Stimulated activated CD4-positive, alpha-beta T cell treated with anti-CD3 and anti-CD28 coated beads, Interleukin-4, amount 100 ng/mL, for 4 hours (primary cell): ENCODE data around the gene UNC5C.

ENCODE experiments used
- DNase-seq, 2 experiments: peaks; one replicate each; pipeline ENCODE4 v3.0.0-alpha.2; 2020

UNC5C gene

DNA sequence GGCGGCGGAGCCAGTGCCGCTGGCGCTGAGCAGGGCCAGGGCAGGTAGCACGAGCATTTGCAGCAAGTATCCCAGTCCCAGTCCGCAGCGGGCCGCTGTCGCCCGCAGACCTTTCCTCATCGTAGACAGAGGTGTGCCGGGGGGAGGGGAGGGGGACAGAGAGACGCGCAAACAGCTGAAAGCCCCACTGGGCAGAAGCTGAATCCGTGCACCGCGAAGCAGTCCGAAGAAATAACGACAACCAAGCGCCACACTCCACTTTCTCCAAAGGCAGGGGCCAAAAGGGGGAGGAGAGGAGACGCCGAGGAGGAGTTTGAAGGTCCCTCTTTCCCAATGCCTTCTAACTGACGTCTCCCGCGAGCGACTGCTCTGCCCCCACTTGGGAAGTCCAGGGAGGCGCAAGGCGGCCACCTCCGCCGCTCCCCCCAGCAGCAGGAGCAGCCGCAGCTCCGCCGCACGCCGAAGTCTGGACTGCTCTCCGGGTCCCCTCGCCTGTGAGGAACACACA is at the start of gene UNC5C:
TSS of gene UNC5C (minus strand) at position 236 of the 508 bp plus-strand sequence.
- DNase-seq: no peak

GRCh38 chr4:95596676-95597075 is 47.9 kb upstream of the UNC5C start:
- DNase-seq: no peak

GRCh38 chr4:95594629-95595028 is 45.9 kb upstream of the UNC5C start:
- no peak for DNase-seq

DNA sequence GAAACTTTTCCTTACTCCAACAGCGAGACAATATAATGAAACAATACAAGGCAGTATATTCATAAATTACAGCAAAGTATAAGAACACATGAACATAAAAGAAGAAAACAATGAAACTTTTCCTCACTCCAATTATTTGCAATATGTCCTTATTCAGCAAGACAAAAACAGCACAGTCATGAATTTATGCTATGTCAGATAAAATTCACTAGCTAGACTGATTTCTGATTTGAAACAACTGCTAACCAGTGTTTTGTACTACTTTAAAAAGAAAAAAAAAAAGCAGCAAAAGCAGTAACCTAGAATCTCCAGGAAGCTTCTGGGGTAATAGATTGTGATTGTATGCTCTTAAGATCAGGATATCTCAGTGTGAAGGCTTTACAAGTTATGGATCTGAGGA is 45.2 kb upstream of the UNC5C start:
- DNase-seq: no peak

DNA sequence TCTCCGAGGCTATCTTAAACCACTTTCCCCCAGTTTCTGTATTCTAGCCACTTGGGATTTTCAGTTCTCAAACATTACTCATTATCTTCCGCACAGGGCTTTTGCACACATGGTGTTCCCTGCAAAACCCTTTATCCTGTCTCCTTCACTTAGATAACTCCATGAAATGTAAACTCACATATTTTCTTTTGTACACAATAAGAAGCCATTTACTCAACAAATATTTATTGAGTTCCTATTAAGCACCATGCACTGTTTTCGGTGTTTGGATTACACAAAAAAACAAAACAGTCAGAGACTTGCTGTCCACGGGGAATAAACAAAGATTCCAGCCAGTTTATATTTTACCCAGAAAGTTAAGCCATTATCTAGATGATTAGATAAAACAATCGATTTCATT is 42.5 kb upstream of the UNC5C start:
- DNase-seq: no peak

DNA sequence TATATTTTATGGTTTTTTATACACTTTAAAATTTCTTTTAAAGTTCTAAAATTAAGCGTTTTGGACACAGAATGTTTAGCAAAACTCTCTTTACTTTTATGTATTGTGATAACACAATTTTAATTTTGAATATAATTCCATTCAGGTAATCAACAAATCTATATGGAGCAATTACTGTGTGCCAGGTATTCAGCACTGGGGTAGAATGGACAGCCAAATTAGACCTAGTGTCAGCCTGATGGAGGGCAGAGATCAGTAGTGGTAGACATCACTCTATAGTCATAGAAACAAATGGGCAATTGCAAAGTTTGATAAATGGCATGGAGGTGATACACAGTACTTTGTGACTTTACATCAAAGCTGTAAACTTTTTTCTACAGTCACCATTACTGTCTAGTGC is 41.8 kb upstream of the UNC5C start:
- DNase-seq: no peak

GRCh38 chr4:95585016-95585695 is 36.4 kb upstream of the UNC5C start:
- DNase-seq: no peak

- DNase-seq: no peak
These were observed 31.5 kb upstream of the UNC5C start for GRCh38 chr4:95580226-95580625.

GRCh38 chr4:95572304-95572991 is 23.7 kb upstream of the UNC5C start:
- no peak for DNase-seq

GRCh38 chr4:95571577-95571976 is 22.8 kb upstream of the UNC5C start:
- no peak for DNase-seq

DNA sequence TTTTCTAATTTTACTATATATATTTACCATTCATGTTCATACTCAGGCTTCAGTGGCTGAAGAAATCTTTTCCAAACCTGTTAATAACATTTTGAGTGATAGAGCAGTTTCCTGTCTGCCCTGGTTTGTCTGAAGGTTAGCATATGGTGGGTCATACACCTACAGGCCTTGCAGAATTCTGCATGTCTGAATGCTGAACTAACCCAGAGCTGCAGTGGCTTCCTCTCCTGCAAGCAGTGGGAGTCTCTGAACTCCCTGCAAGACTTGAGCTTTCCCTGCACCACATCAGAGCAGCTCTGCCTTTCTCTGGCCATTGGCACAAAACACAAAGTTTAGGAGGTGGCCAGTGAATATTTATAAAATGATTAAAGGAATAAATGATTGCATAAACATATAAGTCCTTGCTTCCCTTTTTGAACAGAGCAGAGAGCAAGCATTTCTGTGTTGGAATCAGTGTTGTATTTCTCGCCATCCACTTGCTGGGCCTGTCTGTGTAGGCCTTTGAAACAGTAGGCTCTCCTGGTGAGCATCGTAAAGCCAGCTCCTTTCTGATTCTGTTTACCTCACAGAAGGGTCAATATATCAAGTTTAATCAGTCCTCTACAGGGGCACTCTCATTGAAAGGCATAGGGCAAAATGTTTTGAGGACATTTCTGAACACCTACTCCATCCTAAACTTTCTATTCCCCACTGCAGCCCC is 15.0 kb upstream of the UNC5C start:
- no peak for DNase-seq

DNA sequence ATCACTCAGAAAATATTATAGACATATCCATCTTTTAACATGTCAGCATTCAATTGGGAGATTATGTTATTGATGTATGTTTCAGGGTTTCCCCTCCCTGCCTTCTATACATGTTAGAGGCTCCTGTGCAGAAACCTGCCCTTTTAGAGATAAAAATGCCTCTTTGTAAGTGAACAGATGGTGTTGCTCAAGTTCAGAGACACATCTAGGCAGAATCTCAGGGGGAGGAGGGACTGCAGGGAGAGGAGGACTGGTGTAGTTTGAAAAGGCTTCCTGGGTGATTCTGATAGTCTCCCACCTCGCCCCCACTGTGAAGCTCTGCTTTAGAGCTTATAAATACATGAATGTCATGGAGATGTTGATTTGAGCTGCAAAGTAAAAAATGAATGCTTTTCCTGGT is 12.0 kb upstream of the UNC5C start:
- no peak for DNase-seq

DNA sequence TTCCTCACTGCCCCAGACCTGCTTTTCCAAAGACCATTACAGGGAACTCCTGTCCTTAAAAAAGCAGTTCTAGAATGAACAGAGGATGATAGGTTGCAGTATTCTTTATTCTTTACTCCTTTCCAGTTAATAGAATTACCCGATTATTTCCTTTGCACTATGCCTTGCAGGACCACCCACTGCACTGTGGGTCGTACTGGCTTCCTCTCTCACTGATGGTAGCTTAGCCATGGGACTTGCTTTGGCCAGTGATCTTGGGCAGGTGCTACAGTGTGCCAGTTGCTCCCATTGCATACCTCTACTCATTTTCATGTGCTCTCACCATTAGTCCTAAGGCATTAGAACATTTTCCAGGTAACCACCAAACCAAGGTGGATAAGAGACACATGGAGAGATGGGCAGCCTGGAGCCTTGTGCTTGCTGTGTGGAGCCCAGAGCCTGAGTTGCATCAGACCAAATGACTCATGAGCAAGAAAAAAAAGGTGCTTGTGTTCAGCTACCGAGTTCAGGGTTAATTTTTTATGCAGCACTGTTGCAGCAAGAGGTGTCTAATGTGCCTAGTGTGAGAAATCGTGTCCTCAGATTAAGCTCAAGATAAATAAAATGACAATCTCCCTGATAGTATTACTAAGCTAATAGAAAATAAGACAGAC is 7.6 kb upstream of the UNC5C start:
- DNase-seq: no peak

DNA sequence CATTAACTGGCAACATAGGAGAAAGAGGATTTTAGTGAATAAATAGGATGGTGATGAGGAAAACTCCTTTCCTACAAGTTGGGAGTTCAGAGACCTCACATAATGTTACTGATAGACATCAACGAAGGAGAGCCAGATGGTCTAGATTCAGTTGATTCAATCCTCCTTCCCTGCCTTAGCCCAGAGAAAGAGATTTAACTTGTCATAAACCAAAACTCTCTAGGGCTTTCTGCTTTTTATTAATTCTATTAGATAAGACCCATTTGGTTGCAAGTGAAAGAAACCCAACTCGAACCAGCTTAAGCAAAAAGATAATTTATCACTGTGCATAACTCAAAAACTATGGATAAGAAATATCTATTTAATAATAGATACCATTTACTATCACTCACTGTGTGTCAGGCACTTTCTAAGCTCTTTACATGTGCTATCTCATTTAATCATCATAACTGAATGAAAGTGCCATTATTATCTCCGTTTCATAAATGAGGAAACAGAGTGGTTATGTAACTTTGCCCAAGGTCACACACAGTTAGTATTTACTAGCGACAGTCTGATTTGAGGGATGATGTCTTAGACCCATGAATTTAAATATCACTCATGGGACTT is 4.3 kb upstream of the UNC5C start:
- no peak for DNase-seq

GRCh38 chr4:95551653-95552052 is 2.9 kb upstream of the UNC5C start:
- no peak for DNase-seq

GRCh38 chr4:95550115-95550987 is 1.6 kb upstream of the UNC5C start:
- no peak for DNase-seq

DNA sequence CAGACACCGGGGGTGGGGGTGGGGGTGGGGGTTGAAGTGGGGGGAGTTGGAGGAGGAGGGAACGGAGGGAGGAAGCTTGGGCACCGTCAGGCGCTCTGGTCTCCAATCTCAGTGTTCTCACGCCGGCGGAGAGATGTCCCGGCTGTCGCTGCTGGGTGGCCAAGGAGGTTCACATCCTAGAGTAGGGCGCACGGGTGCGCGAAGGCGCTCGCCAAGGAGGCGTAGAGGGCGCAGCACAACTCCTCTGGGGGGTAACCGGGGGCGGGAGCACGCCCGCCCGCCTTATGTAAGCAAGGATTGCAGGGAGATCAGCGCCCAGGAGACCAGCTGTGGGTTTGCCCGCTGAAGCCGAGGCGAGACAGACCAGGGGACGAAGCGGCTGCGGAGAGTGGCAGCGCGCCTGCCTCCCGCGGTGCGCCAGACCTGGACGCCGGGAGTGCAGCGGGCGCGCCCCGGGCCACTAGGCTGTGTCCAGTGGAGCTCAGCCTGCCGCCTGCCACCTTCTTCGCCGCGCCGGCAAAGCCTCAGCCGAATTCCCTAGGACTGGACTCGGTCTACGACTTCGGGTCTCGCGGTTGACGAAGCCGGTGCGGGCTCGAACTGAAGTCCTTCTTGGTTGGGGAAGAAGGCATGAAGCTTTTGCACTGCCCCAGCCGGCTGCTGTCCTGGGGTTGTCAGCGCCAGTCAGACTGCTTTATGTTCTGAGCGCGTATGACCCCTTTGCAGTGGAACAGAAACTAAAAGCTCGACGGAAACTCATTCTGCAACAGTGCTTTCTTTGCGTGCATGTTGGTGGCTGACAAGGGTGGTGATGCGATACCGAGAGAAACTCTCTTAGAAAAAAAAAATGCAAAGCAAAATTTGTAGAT is 707 bp upstream of the UNC5C start:
- no peak for DNase-seq

GRCh38 chr4:95547715-95548471 is 880 bp downstream of the UNC5C start:
- no peak for DNase-seq

GRCh38 chr4:95546866-95547714 is 1.7 kb downstream of the UNC5C start:
- DNase-seq: no peak
